ENCODE data around the gene BHMT2.

Gene BHMT2

GRCh38 chr5:79032031-79032695 is 37.4 kb upstream of the BHMT2 start:
- Histone ChIP-seq H4K20me1 (ENCODE audit: control insufficient read depth, insufficient read depth, low read depth, low read length) (no peaks in the 10 kb centered on the region), H3K4me1 (ENCODE audit: control insufficient read depth, low read length) (no peaks in the 10 kb centered on the region), H3K79me2 (ENCODE audit: control insufficient read depth, low read length) (no peaks in the 10 kb centered on the region), H3K36me3 (ENCODE audit: control insufficient read depth, low read length) (no peaks in the 10 kb centered on the region), H3K4me2 (ENCODE audit: low read length) (no peak overlapping the region), H3K9me3 (ENCODE audit: control insufficient read depth, insufficient read depth, low read length) (no peaks in the 10 kb centered on the region), H3K27ac (ENCODE audit: low read depth, low read length) (no peak overlapping the region), H3F3A (ENCODE audit: control insufficient read depth, insufficient read depth) (no peaks in the 10 kb centered on the region), H3K9me2 (replicated peaks; ENCODE audit: control insufficient read depth, low read length) (no peaks in the 10 kb centered on the region), H3K27me3 (ENCODE audit: control insufficient read depth, low read length) (peaks cover 8% of the 10 kb centered on the region), H3K4me3 (ENCODE audit: low read length) (no peak overlapping the region)
- TF ChIP-seq EZH2phosphoT487 (IDR thresholded peaks at IDR 0.05; ENCODE audit: borderline replicate concordance, low read length), result no peak
- TF ChIP-seq, protein P1, sequence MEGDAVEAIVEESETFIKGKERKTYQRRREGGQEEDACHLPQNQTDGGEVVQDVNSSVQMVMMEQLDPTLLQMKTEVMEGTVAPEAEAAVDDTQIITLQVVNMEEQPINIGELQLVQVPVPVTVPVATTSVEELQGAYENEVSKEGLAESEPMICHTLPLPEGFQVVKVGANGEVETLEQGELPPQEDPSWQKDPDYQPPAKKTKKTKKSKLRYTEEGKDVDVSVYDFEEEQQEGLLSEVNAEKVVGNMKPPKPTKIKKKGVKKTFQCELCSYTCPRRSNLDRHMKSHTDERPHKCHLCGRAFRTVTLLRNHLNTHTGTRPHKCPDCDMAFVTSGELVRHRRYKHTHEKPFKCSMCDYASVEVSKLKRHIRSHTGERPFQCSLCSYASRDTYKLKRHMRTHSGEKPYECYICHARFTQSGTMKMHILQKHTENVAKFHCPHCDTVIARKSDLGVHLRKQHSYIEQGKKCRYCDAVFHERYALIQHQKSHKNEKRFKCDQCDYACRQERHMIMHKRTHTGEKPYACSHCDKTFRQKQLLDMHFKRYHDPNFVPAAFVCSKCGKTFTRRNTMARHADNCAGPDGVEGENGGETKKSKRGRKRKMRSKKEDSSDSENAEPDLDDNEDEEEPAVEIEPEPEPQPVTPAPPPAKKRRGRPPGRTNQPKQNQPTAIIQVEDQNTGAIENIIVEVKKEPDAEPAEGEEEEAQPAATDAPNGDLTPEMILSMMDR (IDR thresholded peaks at IDR 0.05; ENCODE audit: low read depth, low read length, poor library complexity, severe bottlenecking), result no peak

- Histone ChIP-seq H3K27me3 (ENCODE audit: control insufficient read depth, low read length) (peaks cover 5% of the 10 kb centered on the region), H3K4me1 (ENCODE audit: control insufficient read depth, low read length) (no peaks in the 10 kb centered on the region), H4K20me1 (ENCODE audit: control insufficient read depth, insufficient read depth, low read depth, low read length) (no peaks in the 10 kb centered on the region), H3K4me3 (ENCODE audit: low read length) (no peak overlapping the region), H3K4me2 (ENCODE audit: low read length) (no peak overlapping the region), H3F3A (ENCODE audit: control insufficient read depth, insufficient read depth) (no peaks in the 10 kb centered on the region), H3K9me3 (ENCODE audit: control insufficient read depth, insufficient read depth, low read length) (no peaks in the 10 kb centered on the region), H3K27ac (ENCODE audit: low read depth, low read length) (no peak overlapping the region), H3K79me2 (ENCODE audit: control insufficient read depth, low read length) (no peaks in the 10 kb centered on the region), H3K36me3 (ENCODE audit: control insufficient read depth, low read length) (no peaks in the 10 kb centered on the region), H3K9me2 (replicated peaks; ENCODE audit: control insufficient read depth, low read length) (no peaks in the 10 kb centered on the region)
- TF ChIP-seq, protein P1 (IDR thresholded peaks at IDR 0.05; ENCODE audit: low read depth, low read length, poor library complexity, severe bottlenecking), result no peak
- no peak for TF ChIP-seq EZH2phosphoT487 (IDR thresholded peaks at IDR 0.05; ENCODE audit: borderline replicate concordance, low read length)
These were observed 36.8 kb upstream of the BHMT2 start for GRCh38 chr5:79032782-79033181.

GRCh38 chr5:79035237-79035636 is 34.3 kb upstream of the BHMT2 start:
- Histone ChIP-seq H3K36me3 (ENCODE audit: control insufficient read depth, low read length) (no peaks in the 10 kb centered on the region), H3F3A (ENCODE audit: control insufficient read depth, insufficient read depth) (no peaks in the 10 kb centered on the region), H3K79me2 (ENCODE audit: control insufficient read depth, low read length) (no peaks in the 10 kb centered on the region), H3K27ac (ENCODE audit: low read depth, low read length) (no peak overlapping the region), H4K20me1 (ENCODE audit: control insufficient read depth, insufficient read depth, low read depth, low read length) (no peaks in the 10 kb centered on the region), H3K4me2 (ENCODE audit: low read length) (no peak overlapping the region), H3K27me3 (ENCODE audit: control insufficient read depth, low read length) (no peaks in the 10 kb centered on the region), H3K4me3 (ENCODE audit: low read length) (no peak overlapping the region), H3K9me3 (ENCODE audit: control insufficient read depth, insufficient read depth, low read length) (no peaks in the 10 kb centered on the region), H3K9me2 (replicated peaks; ENCODE audit: control insufficient read depth, low read length) (no peaks in the 10 kb centered on the region), H3K4me1 (ENCODE audit: control insufficient read depth, low read length) (no peaks in the 10 kb centered on the region)
- no peak for TF ChIP-seq EZH2phosphoT487 (IDR thresholded peaks at IDR 0.05; ENCODE audit: borderline replicate concordance, low read length)
- TF ChIP-seq, protein P1 (IDR thresholded peaks at IDR 0.05; ENCODE audit: low read depth, low read length, poor library complexity, severe bottlenecking), result no peak
